Fibroblast of skin of left quadriceps (primary cell): Measurements from ENCODE around the gene EFCAB6.

Experiments used
- DNase-seq, 2 experiments: peaks; one replicate each; pipeline ENCODE4 v3.0.0-alpha.2; 2013; ENCODE audit warnings: low read depth in 2 of 2

The EFCAB6 gene

GRCh38 chr22:43847376-43848289, 35.5 kb upstream of the EFCAB6 start:
- no peak for DNase-seq

- no peak for DNase-seq
Measured at GRCh38 chr22:43846966-43847365, 34.9 kb upstream of the EFCAB6 start.

DNA sequence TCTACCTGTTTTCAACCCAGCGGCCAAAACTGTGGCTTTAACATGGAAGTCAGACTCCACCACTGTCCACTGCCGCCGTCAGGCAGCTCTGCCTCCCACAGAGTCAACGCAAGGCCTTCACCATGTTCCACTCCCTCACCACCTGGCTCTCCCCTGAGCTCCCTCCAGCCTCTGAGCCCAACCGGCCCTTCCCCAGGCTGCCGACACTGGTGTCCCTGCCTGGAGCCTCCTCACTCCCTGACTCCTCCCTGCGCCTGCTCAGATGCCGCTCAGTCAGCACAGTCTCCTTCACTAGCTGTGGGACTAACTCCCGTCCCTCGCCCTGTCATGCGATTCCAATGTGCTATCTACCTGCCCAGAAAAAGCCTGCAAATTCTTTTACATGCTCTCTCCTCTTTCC, 33.9 kb upstream of the EFCAB6 start:
- no peak for DNase-seq

DNA sequence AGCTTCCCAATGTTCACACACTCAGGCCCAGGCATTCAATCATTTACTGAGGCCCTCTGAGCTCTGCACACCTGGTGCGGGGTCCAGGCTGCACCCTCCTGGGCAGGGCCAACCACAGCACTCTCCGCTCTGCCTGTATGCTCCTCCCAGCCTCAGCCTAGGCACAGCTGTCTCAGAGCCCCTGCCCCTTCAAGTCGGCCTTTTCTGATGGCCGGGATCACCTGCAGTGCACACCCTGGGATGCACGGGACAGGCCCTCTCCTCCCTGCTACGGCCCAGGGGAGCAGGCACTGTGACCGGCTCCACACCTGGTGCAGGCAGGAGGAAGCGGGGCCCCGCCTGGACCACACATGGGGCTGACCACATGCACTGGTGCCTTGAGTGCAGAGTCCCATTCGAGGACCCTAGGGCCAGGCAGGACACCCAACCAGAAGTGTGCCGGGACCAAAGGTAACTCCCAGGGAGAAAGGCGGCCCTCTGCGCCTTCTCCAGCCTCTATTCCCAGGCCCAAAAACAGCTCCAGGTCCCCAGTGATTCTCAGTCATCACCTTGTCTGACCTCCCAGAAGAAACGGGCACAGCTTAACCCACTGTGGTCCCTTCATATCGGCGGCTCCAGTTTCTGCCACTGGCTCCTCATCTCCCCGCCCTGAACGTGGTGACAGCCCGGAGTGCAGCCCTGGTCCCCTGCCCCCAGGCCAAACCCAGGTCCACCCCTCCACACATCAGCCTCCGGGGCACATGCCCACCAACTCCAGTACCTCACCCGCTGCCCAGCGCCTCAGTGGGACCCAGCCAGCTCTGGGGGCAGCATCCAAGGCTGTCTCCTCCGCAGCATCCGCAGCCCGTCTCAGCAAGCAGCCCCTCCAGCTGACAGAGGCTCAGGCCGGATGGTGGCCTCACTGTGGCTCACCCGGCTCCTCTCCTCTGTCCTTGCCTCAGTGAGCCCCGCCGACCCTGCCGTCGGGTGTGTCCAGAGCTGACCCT, 32.7 kb upstream of the EFCAB6 start:
- DNase-seq: no peak

DNA sequence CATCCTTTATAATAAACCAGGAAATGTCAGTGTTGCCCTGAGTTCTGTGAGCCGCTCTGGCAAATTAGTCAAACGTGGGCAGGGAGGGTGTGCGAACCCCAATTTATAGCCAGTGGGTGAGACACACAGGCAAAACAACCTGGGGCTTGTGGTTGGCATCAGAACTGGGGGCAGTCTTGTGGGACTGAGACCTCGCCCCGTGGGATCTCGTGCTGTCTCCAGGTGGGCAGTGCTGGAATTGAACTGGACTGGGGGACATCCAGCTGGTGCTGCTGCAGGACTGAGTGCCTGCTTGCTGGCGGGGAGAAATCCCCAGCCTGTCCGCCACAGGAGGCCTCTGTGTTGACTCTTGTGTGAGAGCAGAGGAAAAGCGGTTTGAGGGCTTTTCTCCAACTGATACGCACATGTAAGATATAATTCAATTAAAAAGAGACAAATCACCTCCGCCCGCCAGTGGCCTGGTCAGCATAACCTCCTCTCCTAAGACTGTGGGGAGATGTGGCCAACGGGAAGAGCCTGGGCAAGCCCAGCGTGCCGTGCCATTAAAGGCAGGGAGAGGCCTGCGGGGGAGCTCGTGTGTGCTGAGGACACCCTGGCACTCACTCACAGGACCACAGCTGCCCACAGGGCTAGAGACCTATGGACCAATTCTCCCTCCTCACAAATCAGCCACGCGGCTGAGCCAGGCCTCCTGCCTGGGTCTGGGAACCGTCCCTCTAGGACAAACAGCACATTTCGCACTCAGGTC, 31.9 kb upstream of the EFCAB6 start:
- DNase-seq: no peak

- no peak for DNase-seq
Measured at GRCh38 chr22:43841742-43842141, 29.6 kb upstream of the EFCAB6 start.

- no peak for DNase-seq
Measured at GRCh38 chr22:43840851-43841250, 28.7 kb upstream of the EFCAB6 start.

- no peak for DNase-seq
Measured at GRCh38 chr22:43840431-43840830, 28.3 kb upstream of the EFCAB6 start.

- DNase-seq: no peak
Measured at GRCh38 chr22:43839781-43840180, 27.7 kb upstream of the EFCAB6 start.

DNA sequence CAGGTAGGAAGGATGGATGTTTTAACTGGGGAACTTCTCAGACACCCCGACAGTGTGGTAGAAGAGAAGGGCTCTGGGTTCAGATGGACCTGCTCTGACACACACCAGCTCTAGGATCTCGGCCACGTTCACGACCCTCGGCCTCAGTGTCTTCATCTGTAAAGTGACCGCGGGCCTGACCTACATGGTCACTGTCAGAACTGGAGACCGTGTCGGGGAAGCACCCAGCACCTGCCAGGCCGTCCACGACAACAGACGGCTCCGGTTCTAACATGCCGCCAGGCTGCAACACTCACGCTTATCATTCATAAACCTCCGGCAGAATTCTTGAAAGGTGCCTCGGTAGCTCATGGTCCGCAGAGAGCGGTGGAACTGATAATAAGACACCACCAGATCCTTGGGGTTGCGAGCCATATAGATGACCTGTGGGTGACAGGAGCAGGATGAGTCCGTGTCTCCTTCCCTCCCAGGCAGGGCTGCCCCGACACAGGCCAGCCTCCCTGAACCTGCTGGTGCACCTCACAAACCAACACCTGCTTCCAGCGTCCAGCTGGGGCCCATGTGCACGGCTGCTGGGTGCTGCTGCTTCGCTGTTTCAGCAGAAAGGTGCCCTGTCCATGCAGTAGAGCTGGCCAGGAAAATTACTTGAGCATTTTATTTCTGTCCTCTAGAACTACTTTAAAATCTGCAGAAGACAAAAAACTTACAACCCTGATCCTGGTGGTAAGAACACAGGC, 26.6 kb upstream of the EFCAB6 start:
- DNase-seq: no peak

- no peak for DNase-seq
Measured at GRCh38 chr22:43838161-43838560, 26.1 kb upstream of the EFCAB6 start.

DNA sequence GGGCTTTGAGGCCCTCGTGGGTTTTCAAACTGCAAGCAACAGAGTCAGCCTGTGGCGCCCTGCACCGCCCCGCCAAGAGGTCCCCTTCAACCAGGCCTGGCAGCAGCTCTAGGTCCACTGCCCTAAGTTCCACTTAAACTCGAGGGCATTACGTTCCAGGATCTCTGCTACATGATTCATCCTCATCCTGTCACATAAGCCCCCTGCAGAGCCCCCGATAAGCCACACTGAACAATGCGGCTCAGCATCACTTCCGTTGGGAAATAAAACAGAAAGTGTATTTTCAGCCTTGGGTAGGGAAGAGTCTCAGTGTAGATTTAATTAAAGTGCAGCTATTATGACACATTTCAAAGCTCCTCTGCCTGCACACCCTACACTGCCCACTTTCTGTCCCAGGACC, 25.6 kb upstream of the EFCAB6 start:
- no peak for DNase-seq

- DNase-seq: no peak
Measured at GRCh38 chr22:43835736-43836135, 23.6 kb upstream of the EFCAB6 start.

DNA sequence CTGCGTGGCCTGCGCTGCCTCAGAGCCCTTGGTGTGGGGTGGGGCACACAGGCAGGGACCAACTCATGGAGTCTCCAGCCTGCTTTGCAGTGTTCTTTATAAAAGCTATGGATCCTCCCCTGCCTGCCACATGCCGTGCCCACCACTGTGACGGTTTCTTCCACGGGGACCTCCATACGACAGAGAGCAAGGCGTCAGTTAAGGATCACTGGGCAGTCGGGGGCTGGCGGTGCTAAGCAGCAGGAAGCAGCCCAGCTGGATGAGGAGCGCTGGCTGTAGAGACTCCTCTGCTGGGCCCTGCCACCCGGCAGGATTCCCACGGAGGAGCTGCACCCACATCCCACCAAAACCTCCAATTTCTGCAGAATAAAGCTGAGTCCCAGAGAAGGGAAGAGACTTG, 23.1 kb upstream of the EFCAB6 start:
- DNase-seq: no peak

DNA sequence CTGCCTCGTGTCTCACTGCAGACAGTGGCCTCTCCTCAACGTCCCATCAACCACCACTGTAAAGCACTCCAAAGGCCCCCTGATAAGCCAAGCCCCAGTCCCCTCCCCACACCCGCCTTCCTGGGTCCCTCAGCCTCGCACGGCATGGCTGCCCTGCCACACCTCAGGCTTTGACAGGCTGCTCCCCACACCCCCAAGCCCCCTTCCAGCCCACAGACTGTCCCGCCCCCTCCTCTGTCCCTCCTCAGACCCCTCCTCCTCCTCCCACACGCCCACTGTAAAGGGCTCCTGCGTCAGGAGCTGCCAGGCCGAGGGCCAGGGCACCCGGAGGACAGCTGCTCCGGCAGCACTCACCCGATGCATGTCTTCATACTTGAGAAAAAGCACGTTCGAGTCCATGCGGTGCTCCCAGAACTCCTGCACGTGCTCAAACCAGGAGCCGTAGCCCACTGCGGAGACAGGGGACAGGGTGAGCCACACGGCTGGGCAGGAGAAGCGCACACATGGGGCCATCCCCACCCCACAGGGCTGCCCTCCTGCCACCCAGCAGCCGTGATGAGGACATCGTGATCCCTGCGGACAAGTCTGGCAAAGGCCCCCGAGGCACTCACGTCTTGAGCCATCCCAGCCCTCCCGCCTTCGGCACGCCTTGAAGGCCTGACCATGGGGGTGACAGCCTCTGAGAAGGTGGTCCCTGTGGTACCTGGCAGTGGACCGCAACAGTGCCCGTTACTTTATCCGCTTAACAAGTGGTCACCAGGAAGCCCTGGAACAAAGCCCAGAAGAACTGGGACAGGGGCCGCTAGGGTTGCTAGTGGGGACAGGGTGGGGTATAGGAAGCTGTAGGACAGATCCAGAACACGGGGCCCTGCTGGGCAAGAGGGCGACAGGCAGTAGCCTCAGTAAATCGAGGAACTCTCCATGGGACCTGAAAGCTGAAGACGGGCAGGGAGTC, 21.5 kb upstream of the EFCAB6 start:
- DNase-seq: no peak

DNA sequence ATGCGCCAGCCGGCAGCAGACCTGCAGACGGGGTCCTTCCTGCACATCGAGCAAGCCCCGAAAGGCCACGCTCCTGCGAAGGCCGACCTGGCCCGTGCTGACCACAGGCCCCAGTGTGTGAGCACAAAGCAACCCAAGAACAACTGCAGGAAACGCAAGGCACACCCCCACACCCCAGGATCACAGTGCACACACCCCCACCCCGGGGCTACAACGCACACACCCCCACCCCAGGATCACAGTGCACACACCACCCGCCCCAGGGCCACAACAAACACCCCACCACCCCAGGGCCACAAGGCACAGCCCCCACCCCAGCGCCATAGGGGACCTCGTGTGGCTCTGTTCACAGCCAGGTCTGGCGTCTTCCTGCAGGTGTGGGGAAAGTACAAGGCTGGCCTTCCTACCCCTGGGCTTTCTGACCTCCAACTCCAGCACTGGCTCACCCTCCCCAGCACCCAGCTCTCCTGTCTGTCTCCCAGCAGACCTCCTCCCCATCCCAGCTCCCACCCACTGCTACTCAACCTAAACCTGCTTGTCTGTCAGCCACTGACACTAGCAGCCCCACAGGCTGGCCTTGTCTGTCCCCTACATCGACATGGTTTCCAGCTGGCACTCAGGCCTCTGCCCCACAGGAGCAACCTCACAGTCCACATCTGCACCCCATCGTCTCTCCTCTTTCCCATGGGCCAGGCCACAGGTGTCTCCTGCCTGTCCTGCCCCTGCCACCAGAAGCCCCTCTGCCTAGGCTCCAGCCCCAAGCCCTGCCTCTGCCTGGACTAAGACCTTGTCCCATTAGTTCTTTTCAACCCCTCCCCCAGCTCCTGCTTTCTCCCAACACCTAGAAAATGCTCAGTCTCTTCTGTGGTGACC, 20.5 kb upstream of the EFCAB6 start:
- no peak for DNase-seq

GRCh38 chr22:43831561-43832392, 19.7 kb upstream of the EFCAB6 start:
- no peak for DNase-seq

DNA sequence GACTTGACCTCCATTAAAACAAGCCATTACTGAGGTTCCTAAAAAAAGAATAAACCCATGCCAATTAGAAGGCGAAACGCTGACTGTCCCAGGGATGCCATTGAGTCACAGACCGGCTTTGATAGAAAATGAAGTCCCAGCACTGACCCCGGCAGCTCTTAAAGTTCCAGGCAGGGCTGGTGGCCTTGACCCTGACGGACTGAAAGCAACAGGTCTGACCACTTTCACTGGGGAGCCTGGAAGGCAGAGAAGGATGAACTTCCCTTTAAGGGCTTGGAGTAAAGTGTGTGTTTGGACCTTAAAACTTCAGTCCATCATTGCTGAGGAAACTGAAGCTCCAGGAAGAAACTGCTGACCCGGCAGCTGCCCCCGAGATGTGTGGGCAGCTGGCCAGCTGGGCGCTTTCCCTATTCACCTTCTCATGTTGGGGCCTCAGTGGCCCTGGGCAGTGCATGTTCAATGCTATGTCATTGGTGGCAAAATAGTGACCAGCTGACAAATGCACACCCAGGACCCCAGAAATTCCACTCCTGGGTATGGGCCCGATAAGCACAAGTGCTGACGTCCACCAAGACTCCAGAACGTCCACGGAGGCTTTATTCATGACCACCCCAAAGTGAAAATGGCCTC, 18.9 kb upstream of the EFCAB6 start:
- no peak for DNase-seq
